Heart right ventricle (tissue), 16 donors: ENCODE data around the gene NARF. TPM values are rescaled to one million over a fixed set of nuclear protein-coding genes. Genes with fewer than 3 reads are reported as not detected.
"Not testable (repeated sequence)": the region's sequence is repeated elsewhere in the genome, so short reads cannot be mapped to it uniquely, and the experiment has no call there.

Experiments used
- ATAC-seq, 8 donors: fragments of 200-7000 bp; cut with Tn5 transposase; one replicate each; pipeline ENCODE4 v1.9.1; 2020; ENCODE audit warnings: mild to moderate bottlenecking in 8 of 8, moderate library complexity in 8 of 8, moderate number of reproducible peaks in 1 of 8
- DNase-seq, 2 donors: peaks; one replicate each; pipeline ENCODE4 v3.0.0-alpha.2; 2020
- H3K27ac ChIP-seq, 10 donors: fragments of 200-600 bp; sonication (generic) in 2 of 10; one replicate each; pipeline versions ENCODE4 v1.5.0 to v1.8.0; 2020 to 2022; ENCODE audit warnings: mild to moderate bottlenecking in 3 of 10
- H3K27me3 ChIP-seq, 7 donors: fragments of 200-600 bp; one replicate each; pipeline ENCODE4 v1.8.0; 2021 to 2022; ENCODE audit warnings: mild to moderate bottlenecking in 2 of 7
- H3K36me3 ChIP-seq, 9 donors: fragments of 200-600 bp; sonication (generic) in 1 of 9; one replicate each; pipeline versions ENCODE4 v1.5.0 to v1.8.0; 2020 to 2022; ENCODE audit warnings: mild to moderate bottlenecking in 2 of 9
- H3K4me1 ChIP-seq, 9 donors: fragments of 200-600 bp; sonication (generic) in 1 of 9; one replicate each; pipeline versions ENCODE4 v1.5.0 to v1.8.0; 2020 to 2022; ENCODE audit warnings: mild to moderate bottlenecking in 4 of 9
- H3K4me3 ChIP-seq, 10 donors: fragments of 200-600 bp; sonication (generic) in 2 of 10; one replicate each; pipeline versions ENCODE4 v1.5.0 to v1.8.0; 2020 to 2022; ENCODE audit warnings: mild to moderate bottlenecking in 7 of 10, moderate library complexity in 2 of 10
- H3K9me3 ChIP-seq, 11 donors: fragments of 200-600 bp in 10 of 11; sonication (generic) in 2 of 11; one replicate each; pipeline versions ENCODE4 v1.5.0 to v1.8.0; 2013 to 2022; ENCODE audit warnings: mild to moderate bottlenecking in 2 of 11, control low read depth in 1 of 11, moderate library complexity in 1 of 11
- whole genome bisulfite sequencing, 2 donors: extraction: QIAGEN DNeasy Blood & Tissue Kit; methylation state at CpG; one replicate each; pipeline ENCODE4 v1.1.7; 2013; ENCODE audit warnings: inconsistent platforms in 1 of 2; 5-methylcytosine and 5-hydroxymethylcytosine counted together
- intact Hi-C, 10 donors: fragments of 100-400 bp; cut with DNase I; formaldehyde crosslinking; loops; one replicate each; pipeline versions ENCODE4 v1.11.1 to v1.14.2; 2022
- polyA plus RNA-seq, 2 donors: library from polyadenylated mRNA; stranded (reverse); fragments of 200-250 nt; gene quantifications; one replicate each; pipeline ENCODE4 v1.2.3, GENCODE V29; 2013
- total RNA-seq, 10 donors: library from RNA; stranded (reverse); fragmentation: NEBNext Ultra II Directional in 3 of 10; extraction: Animal tissue kit (Norgen Biotek cat#: 25700) in 3 of 10; gene quantifications; one replicate each; pipeline versions ENCODE4 v1.2.1 to v1.2.4, GENCODE V29; 2021 to 2023
- TF ChIP-seq, protein P1 (sequence below), 9 donors: fragments of 200-600 bp; sonication (generic) in 2 of 9; IDR thresholded peaks; one replicate each; pipeline versions ENCODE4 v1.5.0 to v1.8.0; 2021 to 2022; ENCODE audit warnings: antibody characterized with exemption in 9 of 9, mild to moderate bottlenecking in 5 of 9, moderate library complexity in 1 of 9
- donor health status: Arrhythmogenic right ventricular cardiomyopathy.
- donor health status: ischemic (EF 13 %, LVEDD 7.1; RV severe dilation, severe dysfunction).
- donor health status: healthy with polysubstance abuse.
- donor health status: DM: no; HTN: yes; CAD: no.
- donor health status: DM: no; HTN: no; CAD: no.
- donor health status: ischemic (EF 25% LVEDD 6.9; RV normal size, moderate dysfunction).
- donor health status: ischemic (EF 25% LVEDD 5.7; RV mildly dilated, moderate dysfunction).
- donor health status: healthy.
- donor health status: DM: yes; HTN: yes; CAD: no.
- donor health status: Ischemic cardiomyopathy.
- donor health status: ischemic (EF 35%, LVEDD 5.7; RV mildly dilated, moderate dysfunction).
- donor health status: nonischemic (EF 11% LVEDD 7.7; RV severe dilation, severe dysfunction).
- donor health status: DM: yes; HTN: yes; CAD: no.
- donor health status: PGD.
- donor health status: ischemic (EF 29% LVEDD 5.4; RV normal size, mild dysfunction).
- donor health status: nonischemic (EF 23%, LVEDD 6.1; RV moderate dilation, normal function).

The NARF gene
- total and polyA plus RNA-seq, 12 donors: 48.4 to 179 (median 64.5) TPM

- TF ChIP-seq, protein P1, sequence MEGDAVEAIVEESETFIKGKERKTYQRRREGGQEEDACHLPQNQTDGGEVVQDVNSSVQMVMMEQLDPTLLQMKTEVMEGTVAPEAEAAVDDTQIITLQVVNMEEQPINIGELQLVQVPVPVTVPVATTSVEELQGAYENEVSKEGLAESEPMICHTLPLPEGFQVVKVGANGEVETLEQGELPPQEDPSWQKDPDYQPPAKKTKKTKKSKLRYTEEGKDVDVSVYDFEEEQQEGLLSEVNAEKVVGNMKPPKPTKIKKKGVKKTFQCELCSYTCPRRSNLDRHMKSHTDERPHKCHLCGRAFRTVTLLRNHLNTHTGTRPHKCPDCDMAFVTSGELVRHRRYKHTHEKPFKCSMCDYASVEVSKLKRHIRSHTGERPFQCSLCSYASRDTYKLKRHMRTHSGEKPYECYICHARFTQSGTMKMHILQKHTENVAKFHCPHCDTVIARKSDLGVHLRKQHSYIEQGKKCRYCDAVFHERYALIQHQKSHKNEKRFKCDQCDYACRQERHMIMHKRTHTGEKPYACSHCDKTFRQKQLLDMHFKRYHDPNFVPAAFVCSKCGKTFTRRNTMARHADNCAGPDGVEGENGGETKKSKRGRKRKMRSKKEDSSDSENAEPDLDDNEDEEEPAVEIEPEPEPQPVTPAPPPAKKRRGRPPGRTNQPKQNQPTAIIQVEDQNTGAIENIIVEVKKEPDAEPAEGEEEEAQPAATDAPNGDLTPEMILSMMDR (IDR thresholded peaks at IDR 0.05): no peak
- Histone ChIP-seq H3K4me1 (peaks cover 0 to 14% (median 0%) of the 10 kb centered on the region in 9 donors), H3K36me3 (no peaks in the 10 kb centered on the region), H3K4me3 (no peak overlapping the region), H3K27me3 (no peaks in the 10 kb centered on the region), H3K27ac (no peak overlapping the region), H3K9me3 (no peaks in the 10 kb centered on the region)
- no peak for DNase-seq
- peak in 2 of 8 donors; percentile 15 to 36 for ATAC-seq
- 81% methylated on average over 12 of the region's 12 CpGs for WGBS, 2 donors
- intact Hi-C loops: no loop called here
These were observed 44.7 kb downstream of the NARF start for GRCh38 chr17:82503094-82503727.

GRCh38 chr17:82503728-82504308 is 45.3 kb downstream of the NARF start:
- no peak overlapping the region for H3K27ac ChIP-seq
- TF ChIP-seq, protein P1 (IDR thresholded peaks at IDR 0.05): no peak

GRCh38 chr17:82505296-82505695 is 46.8 kb downstream of the NARF start:
- no peak for DNase-seq
- H3K27ac ChIP-seq: no peak overlapping the region

More at GRCh38 chr17:82503728-82504308, 45.3 kb downstream of the NARF start:
- no peak overlapping the region for H3K4me3 ChIP-seq
- 81 to 86% methylated on average over 21 of the region's 21 CpGs for WGBS, 2 donors
- no peaks in the 10 kb centered on the region for H3K9me3 ChIP-seq
- no peak for ATAC-seq
- intact Hi-C loops: no loop called here
- DNase-seq: no peak
- no peaks in the 10 kb centered on the region for H3K36me3 ChIP-seq
- no peaks in the 10 kb centered on the region for H3K27me3 ChIP-seq
- peaks cover 0 to 8% (median 0%) of the 10 kb centered on the region in 9 donors for H3K4me1 ChIP-seq

DNA sequence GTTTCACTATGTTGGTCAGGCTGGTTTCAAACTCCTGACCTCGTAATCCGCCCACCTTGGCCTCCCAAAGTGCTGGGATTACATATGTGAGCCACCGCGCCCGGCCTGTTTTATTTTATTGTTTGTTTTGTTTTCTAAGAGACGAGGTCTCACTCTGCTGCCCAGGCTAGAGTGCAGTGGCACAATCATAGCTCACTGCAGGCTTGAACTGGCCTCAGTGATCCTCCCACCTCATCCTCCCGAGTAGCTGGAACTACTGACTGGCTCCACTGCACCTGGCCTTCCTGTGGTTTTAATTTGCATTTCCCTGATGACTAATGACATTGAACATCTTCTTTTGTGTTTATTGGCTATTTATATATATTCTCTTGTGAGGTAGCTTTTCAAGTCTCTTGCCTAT is 47.9 kb downstream of the NARF start:
- H3K27me3 ChIP-seq, H3K36me3 ChIP-seq, ATAC-seq, H3K4me3 ChIP-seq, H3K27ac ChIP-seq, DNase-seq, H3K9me3 ChIP-seq, intact Hi-C loops, H3K4me1 ChIP-seq: not testable (repeated sequence)
- WGBS, 2 donors: 81 to 85% methylated on average over 7 of the region's 7 CpGs

More at GRCh38 chr17:82505296-82505695, 46.8 kb downstream of the NARF start:
- Histone ChIP-seq H3K27me3 (no peaks in the 10 kb centered on the region), H3K4me1 (no peaks in the 10 kb centered on the region), H3K9me3 (no peaks in the 10 kb centered on the region), H3K4me3 (no peak overlapping the region), H3K36me3 (no peaks in the 10 kb centered on the region)
- WGBS, 2 donors: 94 to 96% methylated on average over 6 of the region's 6 CpGs
- no peak for ATAC-seq
- TF ChIP-seq, protein P1 (IDR thresholded peaks at IDR 0.05): no peak
- intact Hi-C loops: no loop called here

- intact Hi-C loops: no loop called here
- H3K9me3 ChIP-seq: no peaks in the 10 kb centered on the region
- TF ChIP-seq, protein P1 (IDR thresholded peaks at IDR 0.05): no peak
- no peaks in the 10 kb centered on the region for H3K36me3 ChIP-seq
- no peak overlapping the region for H3K4me3 ChIP-seq
- no peak overlapping the region for H3K27ac ChIP-seq
- ATAC-seq (no peak), DNase-seq (no peak)
- H3K4me1 ChIP-seq: no peaks in the 10 kb centered on the region
- 83 to 84% methylated on average over 7 of the region's 7 CpGs for WGBS, 2 donors
- H3K27me3 ChIP-seq: no peaks in the 10 kb centered on the region
These were observed 49.2 kb downstream of the NARF start for GRCh38 chr17:82507631-82508175.

DNA sequence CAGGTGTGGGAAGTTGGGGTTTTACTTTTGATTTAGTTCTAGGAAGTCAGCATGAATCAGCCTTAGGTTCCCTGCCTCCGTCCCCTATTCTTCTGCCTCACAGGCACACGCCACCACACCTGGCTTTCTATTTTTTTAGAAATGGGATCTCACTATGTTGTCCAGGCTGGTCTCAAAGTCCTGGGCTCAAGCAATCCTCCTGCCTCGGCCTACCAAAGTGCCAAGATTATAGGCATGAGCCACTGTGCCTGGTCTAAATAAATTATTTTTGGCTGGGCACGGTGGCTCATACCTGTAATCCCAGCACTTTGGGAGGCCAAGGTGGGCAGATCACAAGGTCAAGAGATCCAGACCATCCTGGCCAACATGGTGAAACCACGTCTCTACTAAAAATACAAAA is 53.1 kb downstream of the NARF start:
- 89 to 94% methylated on average over 5 of the region's 5 CpGs for WGBS, 2 donors
- not testable (repeated sequence) for ATAC-seq

GRCh38 chr17:82513864-82514263 is 55.3 kb downstream of the NARF start:
- H3K27ac ChIP-seq, H3K27me3 ChIP-seq, H3K9me3 ChIP-seq, H3K4me1 ChIP-seq, H3K4me3 ChIP-seq, ATAC-seq, H3K36me3 ChIP-seq, DNase-seq, intact Hi-C loops: not testable (repeated sequence)
- 94 to 96% methylated on average over 10 of the region's 10 CpGs for WGBS, 2 donors

More for the DNA sequence above, 53.1 kb downstream of the NARF start:
- H3K36me3 ChIP-seq, H3K27ac ChIP-seq, H3K27me3 ChIP-seq, intact Hi-C loops, H3K4me1 ChIP-seq, DNase-seq, H3K4me3 ChIP-seq, H3K9me3 ChIP-seq: not testable (repeated sequence)
